HFF-Myc (cell line): ENCODE data around the gene GOLIM4.
A peak's percentile ranks its signal among the peaks of the same experiment; 100 is the strongest.
"Not testable (repeated sequence)": the region's sequence is repeated elsewhere in the genome, so short reads cannot be mapped to it uniquely, and the experiment has no call there.

Experiments used
- DNase-seq: peaks from one replicate; pipeline ENCODE4 v3.0.0-alpha.2; 2011; ENCODE audit warnings: low read depth; ENCODE audit errors: extremely low read depth
- H3K4me3 ChIP-seq: replicated peaks from 2 replicates; pipeline ENCODE4 v1.5.1; 2011; ENCODE audit warnings: low read depth, mild to moderate bottlenecking, control low read depth, low read length
- CTCF ChIP-seq: IDR thresholded peaks from 2 replicates; pipeline ENCODE4 v1.5.1; 2012; ENCODE audit warnings: mild to moderate bottlenecking, low read depth, low read length, control low read depth; ENCODE audit errors: missing control alignments

The GOLIM4 gene

GRCh38 chr3:168095611-168096209 lies at the start of gene GOLIM4:
GOLIM4 (minus strand) TSS chr3:168095924; CDS start chr3:168095285, 639 bp downstream.
- no peak for DNase-seq
- peak within 1 kb of the TSS; percentile 95 for H3K4me3 ChIP-seq
- TF ChIP-seq CTCF: no peak

GRCh38 chr3:168141405-168141998 lies 45.8 kb upstream of the GOLIM4 start:
- no peak for DNase-seq
- TF ChIP-seq CTCF: no peak
- H3K4me3 ChIP-seq: no peak overlapping the region

- TF ChIP-seq CTCF: no peak
These were observed 44.2 kb upstream of the GOLIM4 start for GRCh38 chr3:168139947-168140346.

DNA sequence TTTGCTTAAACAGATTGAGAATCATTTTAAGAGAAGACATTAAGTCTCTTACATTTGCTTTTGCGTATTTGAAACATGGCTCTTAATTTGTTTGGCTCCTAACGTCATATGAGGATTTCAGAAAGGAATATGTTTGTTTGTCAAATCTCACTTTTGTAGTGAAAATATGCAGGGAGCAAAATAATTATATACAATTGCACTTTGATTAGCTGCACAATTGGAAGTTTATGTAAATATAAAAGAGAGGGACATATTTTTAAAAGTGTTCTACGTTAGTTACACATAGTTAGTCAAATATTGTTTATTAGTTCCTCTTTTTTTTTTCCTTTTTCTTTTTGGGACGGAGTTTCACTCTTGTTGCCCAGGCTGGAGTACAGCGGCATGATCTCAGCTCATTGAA lies 42.7 kb upstream of the GOLIM4 start:
- no peak for DNase-seq
- no peak for TF ChIP-seq CTCF
- no peak overlapping the region for H3K4me3 ChIP-seq

More at GRCh38 chr3:168139947-168140346, 44.2 kb upstream of the GOLIM4 start:
- no peak overlapping the region for H3K4me3 ChIP-seq
- DNase-seq: no peak

DNA sequence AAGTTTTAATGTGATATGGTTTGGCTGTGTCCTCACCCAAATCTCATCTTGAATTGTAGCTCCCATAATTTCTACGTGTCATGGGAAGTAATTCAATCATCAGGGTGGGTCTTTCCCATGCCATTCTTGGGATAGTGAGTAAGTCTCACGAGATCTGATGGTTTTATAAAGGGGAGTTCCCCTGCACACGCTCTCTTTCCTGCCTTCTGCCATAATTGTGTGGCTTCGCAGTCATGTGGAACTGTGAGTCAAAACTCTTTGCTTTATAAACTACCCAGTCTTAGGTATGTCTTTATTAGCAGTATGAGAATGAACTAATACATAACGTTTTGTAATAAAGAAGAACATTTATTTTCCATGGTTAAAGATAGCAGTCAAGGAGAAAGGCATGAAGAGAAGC lies 39.2 kb upstream of the GOLIM4 start:
- no peak for TF ChIP-seq CTCF
- no peak for DNase-seq
- H3K4me3 ChIP-seq: no peak overlapping the region

GRCh38 chr3:168130250-168130649 lies 34.5 kb upstream of the GOLIM4 start:
- not testable (repeated sequence) for H3K4me3 ChIP-seq, DNase-seq

DNA sequence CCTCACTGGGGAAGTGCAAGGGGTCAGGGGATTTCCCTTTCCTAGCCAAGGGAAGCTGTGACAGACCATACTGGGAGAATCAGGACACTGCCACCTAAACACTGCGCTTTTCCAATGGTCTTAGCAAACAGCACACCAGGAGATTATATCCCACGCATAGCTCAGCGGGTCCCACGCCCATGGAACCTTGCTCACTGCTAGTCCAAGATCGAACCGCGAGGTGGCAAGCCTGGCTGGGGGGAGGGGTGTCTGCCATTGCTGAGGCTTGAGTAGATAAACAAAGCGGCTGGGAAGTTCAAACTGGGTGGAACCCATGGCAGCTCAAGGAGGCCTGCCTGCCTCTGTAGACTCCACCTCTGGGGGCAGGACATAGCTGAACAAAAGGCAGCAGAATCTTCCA lies 32.7 kb upstream of the GOLIM4 start:
- H3K4me3 ChIP-seq, DNase-seq: not testable (repeated sequence)

DNA sequence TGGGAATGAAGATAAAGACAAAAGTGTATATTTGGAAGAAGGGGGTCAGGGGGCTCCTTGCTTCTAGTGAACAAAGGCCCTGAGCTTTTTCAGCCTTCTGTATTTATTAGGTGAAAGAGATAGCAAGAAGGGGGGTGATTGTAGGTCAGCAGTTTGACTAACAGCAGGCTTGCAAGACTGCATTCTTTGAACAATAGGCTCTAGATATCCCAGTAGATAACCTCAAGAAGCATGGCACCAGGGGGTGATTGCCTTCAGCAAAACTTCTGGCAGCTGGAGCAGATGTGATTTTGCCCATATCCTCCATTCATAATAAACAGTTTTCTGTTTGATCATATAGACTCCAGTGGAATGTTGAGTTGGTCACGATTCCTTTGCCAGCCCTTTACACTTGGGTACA lies 31.7 kb upstream of the GOLIM4 start:
- no peak for TF ChIP-seq CTCF
- no peak for DNase-seq
- H3K4me3 ChIP-seq: no peak overlapping the region
